SK-N-SH (cell line): ENCODE results near the gene WNK1. TPM values are rescaled to one million over a fixed set of nuclear protein-coding genes. Genes with fewer than 3 reads are reported as not detected.

Experiments used
- CTCF ChIA-PET: fragments of 300-600, 350-600 bp; formaldehyde crosslinking; extraction: SDS; loops from one replicate; lab custom pipeline; 2021; lab: Yijun Ruan, JAX
- POLR2A ChIA-PET: fragments of 350-600 bp; sonication (Branson Sonifier 250); formaldehyde crosslinking; extraction: SDS; loops from one replicate; lab custom pipeline; 2020; ENCODE audit warnings: antibody characterized with exemption, inconsistent platforms; lab: Yijun Ruan, JAX
- DNase-seq: peaks from one replicate; pipeline ENCODE4 v3.0.0; 2012
- H2AFZ ChIP-seq: fragments of 200-600 bp; sonication (generic); 2 replicates; pipeline ENCODE4 v1.8.1; 2016; ENCODE audit warnings: antibody characterized with exemption, mild to moderate bottlenecking, low read depth
- H3F3A ChIP-seq: fragments of 200-600 bp; sonication (generic); replicated peaks from 2 replicates; pipeline ENCODE3; 2016; ENCODE audit warnings: antibody characterized with exemption, mild to moderate bottlenecking; ENCODE audit not compliant: insufficient read depth
- H3K27ac ChIP-seq, 2 experiments: fragments of 200-500 bp in 1 of 2; fragments of 200-600 bp in 1 of 2; sonication (Bioruptor generic) in 1 of 2; sonication (generic), shearing (Covaris generic) in 1 of 2; 2 replicates each; pipeline versions ENCODE4 v1.5.1 to v1.6.1; 2014 to 2016; ENCODE audit warnings: low read depth in 2 of 2, inconsistent platforms in 1 of 2, low read length in 1 of 2, mild to moderate bottlenecking in 1 of 2, mixed read lengths in 1 of 2
- H3K27me3 ChIP-seq: fragments of 200-600 bp; sonication (generic), shearing (Covaris generic); 2 replicates; pipeline ENCODE4 v1.6.1; 2016; ENCODE audit warnings: mixed run types; ENCODE audit not compliant: insufficient read depth
- H3K36me3 ChIP-seq, 2 experiments: fragments of 200-500 bp in 1 of 2; fragments of 200-600 bp in 1 of 2; sonication (Bioruptor generic) in 1 of 2; sonication (generic) in 1 of 2; replicated peaks in 1 of 2; 2 replicates each; pipeline versions ENCODE3 to v1.5.1; 2014 to 2016; ENCODE audit warnings: low read length in 1 of 2, mild to moderate bottlenecking in 1 of 2; ENCODE audit not compliant: insufficient read depth in 2 of 2, control insufficient read depth in 1 of 2
- H3K4me1 ChIP-seq, 2 experiments: fragments of 200-500 bp in 1 of 2; fragments of 200-600 bp in 1 of 2; sonication (Bioruptor generic) in 1 of 2; sonication (generic), shearing (Covaris generic) in 1 of 2; 2 replicates each; pipeline versions ENCODE4 v1.5.1 to v1.6.1; 2014 to 2016; ENCODE audit warnings: low read depth in 1 of 2, low read length in 1 of 2, mixed run types in 1 of 2; ENCODE audit not compliant: insufficient read depth in 2 of 2, control insufficient read depth in 1 of 2
- H3K4me2 ChIP-seq: fragments of 200-600 bp; sonication (generic), shearing (Covaris generic); 2 replicates; pipeline ENCODE4 v1.6.1; 2017; ENCODE audit warnings: mixed run types
- H3K4me3 ChIP-seq, 2 experiments: fragments of 200-500 bp in 1 of 2; fragments of 200-600 bp in 1 of 2; sonication (Bioruptor generic) in 1 of 2; sonication (generic), shearing (Covaris generic) in 1 of 2; 2 replicates each; pipeline versions ENCODE4 v1.5.1 to v1.8.1; 2014 to 2016; ENCODE audit warnings: low read depth in 2 of 2, inconsistent platforms in 1 of 2, low read length in 1 of 2, mild to moderate bottlenecking in 1 of 2, mixed read lengths in 1 of 2, moderate library complexity in 1 of 2
- H3K79me2 ChIP-seq: fragments of 200-600 bp; sonication (generic); 2 replicates; pipeline ENCODE4 v1.8.1; 2017; ENCODE audit warnings: mild to moderate bottlenecking; ENCODE audit not compliant: insufficient read depth
- H3K9ac ChIP-seq: fragments of 200-600 bp; sonication (generic); 2 replicates; pipeline ENCODE4 v1.6.1; 2017; ENCODE audit warnings: mixed run types
- H3K9me2 ChIP-seq: fragments of 200-600 bp; sonication (generic); 2 replicates; pipeline ENCODE4 v1.6.1; 2017; ENCODE audit warnings: mixed run types
- H3K9me3 ChIP-seq: fragments of 200-600 bp; sonication (generic); 2 replicates; pipeline ENCODE4 v1.6.1; 2017; ENCODE audit warnings: mixed run types, mild to moderate bottlenecking, moderate library complexity
- H4K20me1 ChIP-seq: fragments of 200-600 bp; sonication (generic); 2 replicates; pipeline ENCODE4 v1.6.1; 2017; ENCODE audit warnings: mild to moderate bottlenecking, mixed run types; ENCODE audit not compliant: insufficient read depth
- CHD2 ChIP-seq: fragments of 150-350 bp; IDR thresholded peaks from 2 replicates; pipeline ENCODE4 v1.6.1; 2018; ENCODE audit warnings: low read length; ENCODE audit not compliant: partially characterized antibody
- ELF1 ChIP-seq: IDR thresholded peaks from 2 replicates; pipeline ENCODE4 v1.4.0; 2012
- EZH2phosphoT487 ChIP-seq: fragments of 200-600 bp; sonication (generic); IDR thresholded peaks from 2 replicates; pipeline ENCODE4 v1.6.1; 2017; ENCODE audit warnings: low read depth, mixed run types, mild to moderate bottlenecking, antibody characterized with exemption, moderate library complexity, borderline replicate concordance
- FOXM1 ChIP-seq: IDR thresholded peaks from 2 replicates; pipeline ENCODE4 v1.4.0; 2012; ENCODE audit warnings: low read depth, mild to moderate bottlenecking
- GATA2 ChIP-seq: sonication (generic); formaldehyde crosslinking; IDR thresholded peaks from 2 replicates; pipeline ENCODE4 v1.5.0; 2020; ENCODE audit warnings: mild to moderate bottlenecking, missing genetic modification reagents
- JUND ChIP-seq: IDR thresholded peaks from 2 replicates; pipeline ENCODE4 v1.4.0; 2012
- MEF2A ChIP-seq: IDR thresholded peaks from 2 replicates; pipeline ENCODE4 v1.4.0; 2012; ENCODE audit warnings: low read depth, borderline replicate concordance
- MXI1 ChIP-seq: IDR thresholded peaks from 2 replicates; pipeline ENCODE4 v1.6.1; 2012; ENCODE audit warnings: mild to moderate bottlenecking, low read depth, low read length, improper control_type of control experiment
- NRF1 ChIP-seq: IDR thresholded peaks from 2 replicates; pipeline ENCODE4 v1.6.1; 2012; ENCODE audit warnings: low read depth, mild to moderate bottlenecking, low read length
- POLR2AphosphoS5 ChIP-seq: IDR thresholded peaks from 2 replicates; pipeline ENCODE4 v1.6.1; 2012; ENCODE audit warnings: low read depth, low read length
- RCOR1 ChIP-seq: fragments of 150-350 bp; IDR thresholded peaks from 2 replicates; pipeline ENCODE4 v1.6.1; 2017; ENCODE audit warnings: antibody characterized with exemption, low read length
- RXRA ChIP-seq: IDR thresholded peaks from 2 replicates; pipeline ENCODE4 v1.4.0; 2012; ENCODE audit warnings: low read depth, mild to moderate bottlenecking, borderline replicate concordance
- SIN3A ChIP-seq: IDR thresholded peaks from 2 replicates; pipeline ENCODE4 v1.6.1; 2012; ENCODE audit warnings: low read depth, mild to moderate bottlenecking, low read length, moderate library complexity, borderline replicate concordance
- TAF1 ChIP-seq: IDR thresholded peaks from 2 replicates; pipeline ENCODE4 v1.6.1; 2012; ENCODE audit warnings: low read depth, mild to moderate bottlenecking, low read length, moderate library complexity, borderline replicate concordance
- TEAD4 ChIP-seq: IDR thresholded peaks from 2 replicates; pipeline ENCODE4 v1.4.0; 2012; ENCODE audit warnings: mild to moderate bottlenecking, borderline replicate concordance; ENCODE audit not compliant: insufficient read depth
- YY1 ChIP-seq: IDR thresholded peaks from 2 replicates; pipeline ENCODE4 v1.4.0; 2012; ENCODE audit warnings: low read depth, mild to moderate bottlenecking
- WGBS: methylation state at CpG from one replicate; pipeline ENCODE4 v1.1.6; 2017; ENCODE audit warnings: low lambda C conversion rate; 5-methylcytosine and 5-hydroxymethylcytosine counted together
- polyA plus RNA-seq, 3 experiments: library from polyadenylated mRNA; depleted of rRNA; stranded (reverse); fragments of >200 nt; gene quantifications; 2 replicates each; pipeline ENCODE4 v1.2.3, GENCODE V29; 2012
- TF ChIP-seq, protein P1 (sequence below): fragments of 150-350 bp; IDR thresholded peaks from 2 replicates; pipeline ENCODE4 v1.6.1; 2017; ENCODE audit warnings: antibody characterized with exemption, low read length, low read depth, borderline replicate concordance
- TF ChIP-seq, protein P2 (sequence below): fragments of 150-350 bp; IDR thresholded peaks from 2 replicates; pipeline ENCODE4 v1.6.1; 2016; ENCODE audit warnings: mild to moderate bottlenecking, low read depth, low read length
- TF ChIP-seq, protein P3 (sequence below): IDR thresholded peaks from 2 replicates; pipeline ENCODE4 v1.4.0; 2012; ENCODE audit warnings: low read depth
- TF ChIP-seq, protein P4 (sequence below): IDR thresholded peaks from 2 replicates; pipeline ENCODE4 v1.6.1; 2012; ENCODE audit warnings: mild to moderate bottlenecking, low read depth, low read length, moderate library complexity

WNK1 gene
- polyA plus RNA-seq, 1 of the 3 experiments (the other 2 are of a cell fraction): 30.5 TPM

DNA sequence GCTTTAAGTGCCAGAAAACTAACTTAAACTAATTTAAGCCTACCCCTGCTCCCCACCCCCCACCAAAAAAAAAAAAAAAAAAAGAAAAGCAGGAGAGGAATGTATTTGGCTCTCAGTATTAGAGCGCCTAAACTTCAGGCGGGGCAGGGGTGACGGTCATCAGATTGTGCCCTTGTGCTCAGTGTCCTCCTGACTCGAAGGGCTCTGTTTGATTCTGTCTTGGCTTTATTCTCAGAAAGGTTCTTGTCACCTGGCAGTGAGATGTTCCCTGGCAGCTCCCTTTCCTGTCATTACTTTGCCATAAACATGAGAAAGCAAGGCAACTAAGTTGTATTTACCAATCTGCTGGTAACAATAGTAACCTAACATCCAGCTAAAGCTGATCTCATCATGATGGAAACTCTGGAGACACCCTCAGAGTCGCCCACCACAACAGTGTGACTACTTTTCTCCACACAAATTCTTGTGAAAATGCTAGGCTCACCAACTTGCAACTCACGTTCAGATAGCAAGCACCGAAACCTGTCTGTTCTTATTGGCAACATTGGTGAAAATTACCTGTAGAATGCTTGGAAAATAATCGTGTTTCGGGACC is 39.0 kb upstream of the WNK1 start:
- ChIA-PET POLR2A (no interaction called here), CTCF (no interaction called here)
- Histone ChIP-seq H4K20me1 (no peaks in the 10 kb centered on the region), H3F3A (no peaks in the 10 kb centered on the region), H3K27ac (no peak overlapping the region), H2AFZ (no peak overlapping the region), H3K4me1 (no peaks in the 10 kb centered on the region), H3K4me3 (no peak overlapping the region), H3K36me3 (no peaks in the 10 kb centered on the region), H3K9me3 (no peaks in the 10 kb centered on the region), H3K9me2 (no peaks in the 10 kb centered on the region), H3K27me3 (no peaks in the 10 kb centered on the region), H3K4me2 (no peak overlapping the region), H3K79me2 (no peaks in the 10 kb centered on the region), H3K9ac (no peak overlapping the region)
- 84% methylated on average over 9 of the region's 9 CpGs for WGBS
- no peak for TF ChIP-seq FOXM1
- TF ChIP-seq RXRA: no peak
- DNase-seq: no peak

DNA sequence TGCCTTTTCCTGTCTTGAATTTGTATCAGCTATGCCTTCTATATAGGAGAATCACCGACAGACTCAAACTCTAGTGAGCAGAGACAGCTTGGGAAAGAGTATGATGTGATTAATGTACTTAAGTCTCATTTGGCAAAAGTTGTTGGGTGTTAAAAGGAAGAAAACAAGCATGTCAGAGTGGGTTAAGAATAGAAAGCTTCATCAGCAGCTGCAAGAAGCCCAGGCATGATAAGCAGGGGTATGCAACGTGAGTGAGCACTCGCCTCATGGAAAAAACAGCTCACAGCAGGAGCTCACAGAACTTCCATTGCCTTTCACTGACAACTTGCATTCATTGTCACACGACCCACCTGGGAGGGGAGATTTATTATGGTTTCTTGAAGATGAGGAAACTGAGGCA is 35.9 kb upstream of the WNK1 start:
- H3K27me3 ChIP-seq: no peaks in the 10 kb centered on the region
- WGBS: 60% methylated on average over 4 of the region's 4 CpGs
- no peaks in the 10 kb centered on the region for H3K79me2 ChIP-seq
- H3K4me1 ChIP-seq: no peaks in the 10 kb centered on the region
- no peak for DNase-seq
- TF ChIP-seq FOXM1 (no peak), MEF2A (no peak), RXRA (no peak), TAF1 (no peak), YY1 (no peak), EZH2phosphoT487 (no peak), RCOR1 (no peak), GATA2 (CRISPR knock-in tag) (no peak), JUND (no peak), SIN3A (no peak), TEAD4 (no peak), CHD2 (no peak), MXI1 (no peak), POLR2AphosphoS5 (no peak), ELF1 (no peak), NRF1 (no peak)
- TF ChIP-seq, protein P1, sequence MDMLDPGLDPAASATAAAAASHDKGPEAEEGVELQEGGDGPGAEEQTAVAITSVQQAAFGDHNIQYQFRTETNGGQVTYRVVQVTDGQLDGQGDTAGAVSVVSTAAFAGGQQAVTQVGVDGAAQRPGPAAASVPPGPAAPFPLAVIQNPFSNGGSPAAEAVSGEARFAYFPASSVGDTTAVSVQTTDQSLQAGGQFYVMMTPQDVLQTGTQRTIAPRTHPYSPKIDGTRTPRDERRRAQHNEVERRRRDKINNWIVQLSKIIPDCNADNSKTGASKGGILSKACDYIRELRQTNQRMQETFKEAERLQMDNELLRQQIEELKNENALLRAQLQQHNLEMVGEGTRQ: no peak
- TF ChIP-seq, protein P2, sequence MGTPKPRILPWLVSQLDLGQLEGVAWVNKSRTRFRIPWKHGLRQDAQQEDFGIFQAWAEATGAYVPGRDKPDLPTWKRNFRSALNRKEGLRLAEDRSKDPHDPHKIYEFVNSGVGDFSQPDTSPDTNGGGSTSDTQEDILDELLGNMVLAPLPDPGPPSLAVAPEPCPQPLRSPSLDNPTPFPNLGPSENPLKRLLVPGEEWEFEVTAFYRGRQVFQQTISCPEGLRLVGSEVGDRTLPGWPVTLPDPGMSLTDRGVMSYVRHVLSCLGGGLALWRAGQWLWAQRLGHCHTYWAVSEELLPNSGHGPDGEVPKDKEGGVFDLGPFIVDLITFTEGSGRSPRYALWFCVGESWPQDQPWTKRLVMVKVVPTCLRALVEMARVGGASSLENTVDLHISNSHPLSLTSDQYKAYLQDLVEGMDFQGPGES: no peak
- TF ChIP-seq, protein P3, sequence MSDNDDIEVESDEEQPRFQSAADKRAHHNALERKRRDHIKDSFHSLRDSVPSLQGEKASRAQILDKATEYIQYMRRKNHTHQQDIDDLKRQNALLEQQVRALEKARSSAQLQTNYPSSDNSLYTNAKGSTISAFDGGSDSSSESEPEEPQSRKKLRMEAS: no peak
- TF ChIP-seq, protein P4, sequence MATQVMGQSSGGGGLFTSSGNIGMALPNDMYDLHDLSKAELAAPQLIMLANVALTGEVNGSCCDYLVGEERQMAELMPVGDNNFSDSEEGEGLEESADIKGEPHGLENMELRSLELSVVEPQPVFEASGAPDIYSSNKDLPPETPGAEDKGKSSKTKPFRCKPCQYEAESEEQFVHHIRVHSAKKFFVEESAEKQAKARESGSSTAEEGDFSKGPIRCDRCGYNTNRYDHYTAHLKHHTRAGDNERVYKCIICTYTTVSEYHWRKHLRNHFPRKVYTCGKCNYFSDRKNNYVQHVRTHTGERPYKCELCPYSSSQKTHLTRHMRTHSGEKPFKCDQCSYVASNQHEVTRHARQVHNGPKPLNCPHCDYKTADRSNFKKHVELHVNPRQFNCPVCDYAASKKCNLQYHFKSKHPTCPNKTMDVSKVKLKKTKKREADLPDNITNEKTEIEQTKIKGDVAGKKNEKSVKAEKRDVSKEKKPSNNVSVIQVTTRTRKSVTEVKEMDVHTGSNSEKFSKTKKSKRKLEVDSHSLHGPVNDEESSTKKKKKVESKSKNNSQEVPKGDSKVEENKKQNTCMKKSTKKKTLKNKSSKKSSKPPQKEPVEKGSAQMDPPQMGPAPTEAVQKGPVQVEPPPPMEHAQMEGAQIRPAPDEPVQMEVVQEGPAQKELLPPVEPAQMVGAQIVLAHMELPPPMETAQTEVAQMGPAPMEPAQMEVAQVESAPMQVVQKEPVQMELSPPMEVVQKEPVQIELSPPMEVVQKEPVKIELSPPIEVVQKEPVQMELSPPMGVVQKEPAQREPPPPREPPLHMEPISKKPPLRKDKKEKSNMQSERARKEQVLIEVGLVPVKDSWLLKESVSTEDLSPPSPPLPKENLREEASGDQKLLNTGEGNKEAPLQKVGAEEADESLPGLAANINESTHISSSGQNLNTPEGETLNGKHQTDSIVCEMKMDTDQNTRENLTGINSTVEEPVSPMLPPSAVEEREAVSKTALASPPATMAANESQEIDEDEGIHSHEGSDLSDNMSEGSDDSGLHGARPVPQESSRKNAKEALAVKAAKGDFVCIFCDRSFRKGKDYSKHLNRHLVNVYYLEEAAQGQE: no peak
- no peak overlapping the region for H3K4me3 ChIP-seq
- H3K4me2 ChIP-seq: no peak overlapping the region
- no peaks in the 10 kb centered on the region for H4K20me1 ChIP-seq
- no peaks in the 10 kb centered on the region for H3K9me3 ChIP-seq
- H2AFZ ChIP-seq: no peak overlapping the region
- no peaks in the 10 kb centered on the region for H3K36me3 ChIP-seq
- ChIA-PET POLR2A (no interaction called here), CTCF (interaction anchor here (0.7 kb wide), 1 partner anchor 102 kb away, joined by 3 read pairs; no protein-coding TSS in a partner anchor)
- no peak overlapping the region for H3K27ac ChIP-seq
- H3K9ac ChIP-seq: no peak overlapping the region
- H3K9me2 ChIP-seq: no peaks in the 10 kb centered on the region
- no peaks in the 10 kb centered on the region for H3F3A ChIP-seq
